Measurements from ENCODE around the gene IL16.
"Not testable (repeated sequence)": the region's sequence is repeated elsewhere in the genome, so short reads cannot be mapped to it uniquely, and the experiment has no call there.

IL16 gene

DNA sequence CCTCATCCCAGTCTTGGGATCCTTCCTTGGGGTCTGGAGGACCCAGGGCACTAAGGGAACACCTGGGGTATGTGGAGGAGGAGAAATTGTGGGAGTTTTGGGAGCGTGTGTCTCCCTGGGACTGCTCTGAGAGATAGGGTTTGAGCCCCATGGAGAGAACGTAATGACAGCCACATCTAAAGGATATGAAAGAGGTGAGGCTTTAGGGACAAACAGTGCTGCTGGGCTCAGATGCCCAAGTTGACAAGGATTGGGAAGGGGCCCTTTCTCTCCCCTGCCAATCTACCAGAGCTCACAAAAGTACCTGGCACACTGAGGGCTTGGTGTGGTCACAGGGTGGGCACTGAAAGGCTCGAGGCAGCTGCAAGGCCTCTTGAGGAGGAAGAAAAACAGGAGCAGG is 140.6 kb downstream of the IL16 start:
- peaks cover 2% of the 10 kb centered on the region for H3K36me3 Mint-ChIP-seq
- H3K9me3 Mint-ChIP-seq (ENCODE audit: low read depth): no peaks in the 10 kb centered on the region
- H3K4me1 Mint-ChIP-seq (ENCODE audit: low read depth): peaks cover 4% of the 10 kb centered on the region
- H3K27me3 Mint-ChIP-seq: no peaks in the 10 kb centered on the region
- H3K27ac Mint-ChIP-seq: no peak overlapping the region
- no peak overlapping the region for H3K4me3 Mint-ChIP-seq

DNA sequence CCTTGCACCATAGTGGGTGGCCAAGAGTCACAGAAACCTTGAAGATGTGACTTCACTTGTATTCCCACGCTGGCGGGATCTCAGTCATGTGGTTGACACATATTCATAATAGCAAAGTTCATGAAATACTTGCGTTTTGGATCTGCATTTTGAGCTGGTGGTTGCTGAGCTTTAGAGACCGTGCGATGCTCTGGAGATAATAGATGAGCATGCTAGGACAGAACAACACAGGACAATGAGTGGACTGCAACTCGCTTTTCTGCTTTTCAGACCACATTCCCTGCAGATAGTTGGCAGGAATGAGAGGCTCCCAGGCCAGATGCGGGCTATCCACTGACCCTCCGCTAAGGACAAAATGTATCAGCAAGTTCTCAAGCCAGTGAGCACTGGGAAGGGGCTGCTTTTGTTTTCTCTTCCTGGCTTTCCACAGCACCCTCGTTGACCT is 141.1 kb downstream of the IL16 start:
- H3K9me3 Mint-ChIP-seq (ENCODE audit: low read depth): no peaks in the 10 kb centered on the region
- peaks cover 2% of the 10 kb centered on the region for H3K36me3 Mint-ChIP-seq
- peaks cover 4% of the 10 kb centered on the region for H3K4me1 Mint-ChIP-seq (ENCODE audit: low read depth)
- no peak overlapping the region for H3K27ac Mint-ChIP-seq
- H3K27me3 Mint-ChIP-seq: no peaks in the 10 kb centered on the region
- no peak overlapping the region for H3K4me3 Mint-ChIP-seq

- no peak overlapping the region for H3K4me3 Mint-ChIP-seq
- H3K4me1 Mint-ChIP-seq (ENCODE audit: low read depth): peaks cover 4% of the 10 kb centered on the region
Observed at GRCh38 chr15:81338170-81339007, 141.7 kb downstream of the IL16 start.

GRCh38 chr15:81339321-81339720 is 142.6 kb downstream of the IL16 start:
- no peak overlapping the region for H3K4me3 Mint-ChIP-seq
- H3K4me1 Mint-ChIP-seq (ENCODE audit: low read depth): peaks cover 4% of the 10 kb centered on the region
- no peaks in the 10 kb centered on the region for H3K27me3 Mint-ChIP-seq
- H3K27ac Mint-ChIP-seq: no peak overlapping the region
- H3K36me3 Mint-ChIP-seq: peaks cover 8% of the 10 kb centered on the region
- H3K9me3 Mint-ChIP-seq (ENCODE audit: low read depth): no peaks in the 10 kb centered on the region

More at GRCh38 chr15:81338170-81339007, 141.7 kb downstream of the IL16 start:
- Mint-ChIP-seq H3K9me3 (ENCODE audit: low read depth) (no peaks in the 10 kb centered on the region), H3K36me3 (peaks cover 2% of the 10 kb centered on the region), H3K27me3 (no peaks in the 10 kb centered on the region), H3K27ac (no peak overlapping the region)

GRCh38 chr15:81339851-81340250 is 143.2 kb downstream of the IL16 start:
- H3K9me3 Mint-ChIP-seq (ENCODE audit: low read depth): no peaks in the 10 kb centered on the region
- no peak overlapping the region for H3K4me3 Mint-ChIP-seq
- peaks cover 4% of the 10 kb centered on the region for H3K4me1 Mint-ChIP-seq (ENCODE audit: low read depth)

DNA sequence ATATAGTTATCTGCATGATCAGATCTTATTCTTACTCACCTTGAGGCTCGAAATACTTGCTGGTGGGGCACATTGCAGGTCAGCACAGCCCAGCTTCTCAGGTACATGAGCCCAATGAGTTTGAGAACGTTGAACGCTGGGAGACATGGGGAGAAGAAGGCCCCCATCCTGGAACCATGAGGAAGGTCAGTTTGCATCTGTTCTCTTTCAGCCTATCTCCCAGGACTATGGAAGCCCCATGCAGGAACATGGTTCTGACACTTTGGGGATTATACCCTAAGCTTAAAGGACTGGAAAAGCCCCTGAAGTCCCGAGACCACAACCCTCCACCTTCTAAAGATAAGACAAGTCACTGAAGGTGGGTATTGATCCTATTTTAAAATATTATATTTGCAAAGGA is 144.7 kb downstream of the IL16 start:
- peaks cover 10% of the 10 kb centered on the region for H3K36me3 Mint-ChIP-seq
- H3K27me3 Mint-ChIP-seq: no peaks in the 10 kb centered on the region
- no peak overlapping the region for H3K27ac Mint-ChIP-seq
- no peaks in the 10 kb centered on the region for H3K9me3 Mint-ChIP-seq (ENCODE audit: low read depth)
- no peak overlapping the region for H3K4me3 Mint-ChIP-seq
- peaks cover 4% of the 10 kb centered on the region for H3K4me1 Mint-ChIP-seq (ENCODE audit: low read depth)

More at GRCh38 chr15:81339851-81340250, 143.2 kb downstream of the IL16 start:
- no peak overlapping the region for H3K27ac Mint-ChIP-seq
- H3K27me3 Mint-ChIP-seq: no peaks in the 10 kb centered on the region
- H3K36me3 Mint-ChIP-seq: peaks cover 10% of the 10 kb centered on the region

GRCh38 chr15:81343371-81343770 is 146.7 kb downstream of the IL16 start:
- no peaks in the 10 kb centered on the region for H3K27me3 Mint-ChIP-seq
- no peaks in the 10 kb centered on the region for H3K9me3 Mint-ChIP-seq (ENCODE audit: low read depth)
- no peak overlapping the region for H3K4me3 Mint-ChIP-seq
- H3K4me1 Mint-ChIP-seq (ENCODE audit: low read depth): no peaks in the 10 kb centered on the region
- peaks cover 12% of the 10 kb centered on the region for H3K36me3 Mint-ChIP-seq
- no peak overlapping the region for H3K27ac Mint-ChIP-seq

GRCh38 chr15:81346611-81347010 is 149.9 kb downstream of the IL16 start:
- Mint-ChIP-seq H3K36me3 (peaks cover 16% of the 10 kb centered on the region), H3K9me3 (ENCODE audit: low read depth) (no peaks in the 10 kb centered on the region), H3K4me3 (no peak overlapping the region), H3K4me1 (ENCODE audit: low read depth) (no peaks in the 10 kb centered on the region), H3K27me3 (no peaks in the 10 kb centered on the region), H3K27ac (no peak overlapping the region)

- no peak overlapping the region for H3K4me3 Mint-ChIP-seq
- no peaks in the 10 kb centered on the region for H3K9me3 Mint-ChIP-seq (ENCODE audit: low read depth)
- H3K27ac Mint-ChIP-seq: no peak overlapping the region
- H3K36me3 Mint-ChIP-seq: peaks cover 16% of the 10 kb centered on the region
- H3K4me1 Mint-ChIP-seq (ENCODE audit: low read depth): no peaks in the 10 kb centered on the region
- no peaks in the 10 kb centered on the region for H3K27me3 Mint-ChIP-seq
Observed at GRCh38 chr15:81347910-81348309, 151.2 kb downstream of the IL16 start.

DNA sequence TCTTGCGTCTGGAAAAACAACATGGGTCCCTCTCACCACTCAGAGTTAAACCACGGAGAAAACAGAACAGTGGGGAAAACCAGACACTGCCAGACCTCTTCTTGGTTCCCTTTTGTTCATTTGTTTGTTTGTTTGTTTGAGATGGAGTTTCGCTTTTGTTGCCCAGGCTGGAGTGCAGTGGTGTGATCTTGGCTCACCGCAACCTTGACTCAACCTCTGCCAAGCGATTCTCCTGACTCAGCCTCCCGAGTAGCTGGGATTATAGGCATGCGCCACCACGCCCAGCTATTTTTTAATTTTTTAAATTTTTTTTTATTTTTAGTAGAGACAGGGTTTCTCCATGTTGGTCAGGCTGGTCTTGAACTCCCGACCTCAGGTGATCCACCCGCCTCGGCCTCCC is 152.0 kb downstream of the IL16 start:
- H3K4me1 Mint-ChIP-seq (ENCODE audit: low read depth); H3K27ac Mint-ChIP-seq: not testable (repeated sequence)
- H3K36me3 Mint-ChIP-seq: peaks cover 15% of the 10 kb centered on the region

GRCh38 chr15:81349271-81349670 is 152.6 kb downstream of the IL16 start:
- no peak overlapping the region for H3K4me3 Mint-ChIP-seq
- H3K27ac Mint-ChIP-seq: no peak overlapping the region
- no peaks in the 10 kb centered on the region for H3K27me3 Mint-ChIP-seq
- H3K4me1 Mint-ChIP-seq (ENCODE audit: low read depth): no peaks in the 10 kb centered on the region
- no peaks in the 10 kb centered on the region for H3K9me3 Mint-ChIP-seq (ENCODE audit: low read depth)
- H3K36me3 Mint-ChIP-seq: peaks cover 10% of the 10 kb centered on the region

More for the DNA sequence above, 152.0 kb downstream of the IL16 start:
- not testable (repeated sequence) for H3K4me3 Mint-ChIP-seq; H3K9me3 Mint-ChIP-seq (ENCODE audit: low read depth); H3K27me3 Mint-ChIP-seq

DNA sequence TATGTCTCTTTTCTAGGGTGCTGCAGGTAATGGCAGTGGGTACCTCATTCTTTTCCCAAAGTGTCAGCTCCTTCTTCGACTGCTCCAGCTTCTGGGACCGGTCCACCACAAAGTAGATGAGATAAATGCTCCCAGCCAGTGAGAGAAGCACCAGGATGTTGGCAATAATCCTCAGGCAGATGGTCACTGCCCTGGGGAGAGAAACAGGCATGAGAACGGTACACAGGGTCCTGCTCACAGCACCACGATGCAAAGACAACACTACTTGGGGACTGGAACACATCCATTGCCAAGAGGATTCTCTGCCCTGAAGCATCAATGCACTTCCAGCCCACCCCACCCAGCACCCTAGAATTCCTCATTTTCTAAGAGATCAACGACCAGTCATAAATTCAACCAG is 155.0 kb downstream of the IL16 start:
- H3K36me3 Mint-ChIP-seq: peaks cover 8% of the 10 kb centered on the region
- no peaks in the 10 kb centered on the region for H3K27me3 Mint-ChIP-seq
- no peaks in the 10 kb centered on the region for H3K4me1 Mint-ChIP-seq (ENCODE audit: low read depth)
- no peak overlapping the region for H3K27ac Mint-ChIP-seq
- no peaks in the 10 kb centered on the region for H3K9me3 Mint-ChIP-seq (ENCODE audit: low read depth)
- no peak overlapping the region for H3K4me3 Mint-ChIP-seq

DNA sequence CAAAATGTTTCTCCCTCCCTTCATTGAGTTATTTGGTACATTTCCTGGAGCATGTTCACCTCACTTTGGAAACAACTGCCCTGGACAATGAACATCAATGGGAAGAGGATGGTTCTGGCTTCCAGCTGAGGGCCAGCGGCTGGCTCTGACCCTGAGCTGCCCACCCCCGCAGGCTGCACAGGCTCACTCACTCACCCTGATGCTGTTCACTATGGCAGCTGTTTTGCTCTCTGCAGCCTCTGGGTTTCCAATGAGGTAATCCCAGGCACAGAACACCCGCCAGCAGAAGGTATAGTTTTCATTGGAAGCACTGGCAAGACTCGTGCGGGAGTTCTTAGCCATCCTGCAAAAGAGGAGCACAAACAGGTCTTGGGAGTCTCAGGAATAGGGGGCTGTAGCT is 159.6 kb downstream of the IL16 start:
- no peaks in the 10 kb centered on the region for H3K4me1 Mint-ChIP-seq (ENCODE audit: low read depth)
- H3K9me3 Mint-ChIP-seq (ENCODE audit: low read depth): no peaks in the 10 kb centered on the region
- H3K36me3 Mint-ChIP-seq: peaks cover 5% of the 10 kb centered on the region
- H3K27ac Mint-ChIP-seq: no peak overlapping the region
- H3K4me3 Mint-ChIP-seq: no peak overlapping the region
- no peaks in the 10 kb centered on the region for H3K27me3 Mint-ChIP-seq

DNA sequence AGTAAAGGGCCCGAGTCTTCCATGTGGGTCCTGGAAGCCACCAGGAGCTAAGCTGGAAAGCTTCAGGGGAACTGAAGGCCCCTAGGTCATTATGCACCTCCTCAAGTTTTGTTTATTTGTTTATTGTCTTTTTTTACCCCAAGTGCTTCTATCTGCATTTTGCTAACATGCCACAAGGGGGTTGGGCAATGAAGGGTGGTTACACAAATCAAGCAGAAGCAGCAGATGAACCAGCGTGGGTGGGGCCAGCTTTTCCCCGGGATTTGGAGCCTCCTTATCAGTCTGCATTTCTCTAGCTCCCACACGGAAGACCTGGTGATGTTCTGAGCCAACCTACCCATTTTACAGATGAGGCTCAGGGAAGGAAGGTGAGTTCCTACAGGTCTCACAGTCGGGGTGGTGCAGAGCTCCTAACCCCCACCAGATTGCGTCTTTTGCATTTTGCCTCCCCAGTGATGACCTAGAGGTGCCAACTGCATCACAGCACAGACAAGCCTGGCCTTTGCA is 160.6 kb downstream of the IL16 start:
- no peaks in the 10 kb centered on the region for H3K4me1 Mint-ChIP-seq (ENCODE audit: low read depth)
- H3K36me3 Mint-ChIP-seq: peaks cover 5% of the 10 kb centered on the region
- no peak overlapping the region for H3K4me3 Mint-ChIP-seq
- no peaks in the 10 kb centered on the region for H3K27me3 Mint-ChIP-seq
- H3K27ac Mint-ChIP-seq: no peak overlapping the region
- H3K9me3 Mint-ChIP-seq (ENCODE audit: low read depth): no peaks in the 10 kb centered on the region

DNA sequence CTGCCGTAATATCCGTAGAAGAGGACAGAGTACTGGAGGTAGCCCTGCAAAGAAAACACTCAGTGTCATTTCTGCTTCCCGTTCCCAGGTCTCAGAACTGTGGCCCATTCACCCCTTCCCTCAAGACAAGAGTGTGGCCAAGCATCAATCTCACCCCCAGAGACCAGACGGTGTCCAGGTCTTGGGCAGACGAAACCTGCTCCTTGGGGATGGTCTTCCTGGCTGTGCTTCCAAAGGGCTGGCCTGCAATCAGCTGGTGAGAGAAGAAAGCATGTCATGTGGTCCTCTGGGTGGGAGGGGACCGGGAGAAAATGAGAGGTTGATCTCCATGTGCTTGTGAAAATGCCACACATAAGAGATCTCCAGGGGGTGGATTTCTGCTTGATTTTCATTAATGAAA is 161.6 kb downstream of the IL16 start:
- H3K27me3 Mint-ChIP-seq: no peaks in the 10 kb centered on the region
- H3K4me3 Mint-ChIP-seq: no peak overlapping the region
- no peaks in the 10 kb centered on the region for H3K4me1 Mint-ChIP-seq (ENCODE audit: low read depth)
- H3K36me3 Mint-ChIP-seq: peaks cover 5% of the 10 kb centered on the region
- no peak overlapping the region for H3K27ac Mint-ChIP-seq
- no peaks in the 10 kb centered on the region for H3K9me3 Mint-ChIP-seq (ENCODE audit: low read depth)

DNA sequence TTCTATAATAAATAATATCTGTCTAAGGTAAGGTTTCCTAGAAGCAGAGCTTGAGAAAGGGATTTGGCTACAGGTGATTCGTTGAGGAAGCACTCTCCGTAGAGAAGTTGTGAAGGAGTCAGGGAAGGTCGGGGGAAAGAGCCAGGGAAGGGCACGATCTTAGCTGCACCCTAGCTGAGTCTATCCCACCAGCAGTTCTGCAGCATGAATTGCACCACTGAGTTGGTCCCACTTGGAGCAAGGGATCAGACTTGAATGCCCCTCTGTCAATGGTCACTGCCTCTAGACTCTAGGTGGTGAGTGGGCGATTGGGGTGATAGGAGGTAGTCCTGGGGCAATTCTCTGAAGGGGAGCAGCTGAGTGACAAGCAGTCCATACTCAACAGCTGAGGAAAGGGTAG is 163.8 kb downstream of the IL16 start:
- no peaks in the 10 kb centered on the region for H3K27me3 Mint-ChIP-seq
- H3K27ac Mint-ChIP-seq: no peak overlapping the region
- no peaks in the 10 kb centered on the region for H3K9me3 Mint-ChIP-seq (ENCODE audit: low read depth)
- peaks cover 10% of the 10 kb centered on the region for H3K36me3 Mint-ChIP-seq
- H3K4me1 Mint-ChIP-seq (ENCODE audit: low read depth): no peaks in the 10 kb centered on the region
- H3K4me3 Mint-ChIP-seq: no peak overlapping the region
